EL (cell line): ENCODE results near the gene HDLBP.

Source experiments
- DNase-seq: peaks from one replicate; pipeline ENCODE4 v3.0.0-alpha.2; 2016

The HDLBP gene

DNA sequence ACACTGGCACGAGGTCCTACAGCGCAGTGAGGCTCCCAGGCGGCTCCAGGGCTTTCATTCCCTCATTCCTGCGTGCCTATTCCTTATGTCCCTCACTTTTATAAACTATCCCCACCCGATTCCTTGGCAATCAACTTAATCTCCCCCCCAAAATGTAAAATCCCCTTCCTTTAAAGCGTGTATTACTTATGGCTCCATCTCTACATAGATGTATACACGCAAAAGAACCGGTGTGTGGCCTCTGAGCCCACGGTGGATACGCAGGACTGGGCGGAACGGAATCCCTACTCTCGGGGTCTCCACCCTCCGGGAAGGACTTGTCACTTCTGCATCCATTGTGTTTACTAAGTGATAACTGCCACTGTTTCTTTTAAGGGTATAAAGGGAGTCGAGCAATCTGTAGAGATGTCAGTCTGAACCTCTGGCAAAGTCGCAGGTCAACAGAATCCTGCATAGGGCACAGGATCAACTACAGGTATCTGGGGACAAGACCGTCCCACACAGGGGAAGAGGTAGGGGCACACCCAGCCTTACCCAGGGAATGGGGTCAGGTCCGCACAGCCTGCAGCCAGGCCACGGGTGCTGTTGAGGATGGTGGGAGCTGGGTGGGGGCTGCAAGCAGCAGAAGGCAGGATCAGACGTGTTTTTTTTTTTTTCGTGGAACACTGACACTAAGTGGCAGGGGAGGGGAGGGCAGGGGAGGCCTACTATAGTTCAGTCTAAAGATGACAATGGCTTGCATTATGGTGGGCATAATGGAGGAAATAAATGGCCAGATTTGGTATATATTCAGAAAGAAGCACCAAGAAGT lies 42.1 kb downstream of the HDLBP start:
- DNase-seq = no peak

DNA sequence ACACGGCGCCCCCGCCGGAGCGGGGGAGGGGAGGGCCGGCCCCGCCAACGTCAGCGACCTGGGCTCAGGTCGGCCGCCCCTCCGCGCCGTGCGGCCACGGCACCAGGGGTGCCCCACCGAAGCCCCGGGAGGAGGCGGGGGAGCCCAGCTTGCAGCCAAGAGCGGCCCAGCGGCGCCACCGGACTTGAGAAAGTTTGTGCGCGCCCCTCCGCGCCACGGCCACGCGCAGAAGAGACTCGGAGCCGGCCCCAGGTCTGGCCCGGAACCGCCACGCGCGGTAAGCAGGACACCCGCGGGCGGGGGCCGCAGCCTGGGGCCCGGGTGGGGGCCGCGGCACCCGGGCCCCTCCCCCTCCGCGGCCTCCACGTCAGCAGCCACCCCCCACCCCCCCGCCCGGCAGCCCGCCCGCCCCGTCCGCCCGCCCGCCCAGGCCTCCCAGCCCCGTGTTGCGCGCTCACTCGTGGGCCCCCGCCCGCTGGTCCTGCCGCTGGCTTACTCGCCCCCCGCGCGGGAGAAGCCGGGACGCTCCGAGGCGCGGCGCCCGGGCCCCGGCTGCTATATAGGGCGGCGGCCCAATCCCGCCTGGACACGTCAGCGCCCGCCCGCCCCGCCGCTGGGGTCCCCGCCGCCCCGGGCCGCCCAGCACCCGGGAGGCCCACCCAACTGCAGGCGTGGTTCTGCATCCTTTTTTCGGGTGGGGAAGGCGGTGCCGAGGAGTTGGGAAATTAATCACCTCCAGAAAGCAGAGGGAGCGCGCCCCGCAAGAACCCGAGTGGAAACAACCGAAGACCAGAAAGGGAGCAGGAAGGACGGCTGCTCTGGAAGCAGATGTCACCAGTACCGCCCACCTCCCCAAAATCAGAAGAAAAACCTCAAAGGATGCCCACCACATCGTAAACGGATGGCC lies 42.9 kb downstream of the HDLBP start:
- DNase-seq = peak; percentile 81

DNA sequence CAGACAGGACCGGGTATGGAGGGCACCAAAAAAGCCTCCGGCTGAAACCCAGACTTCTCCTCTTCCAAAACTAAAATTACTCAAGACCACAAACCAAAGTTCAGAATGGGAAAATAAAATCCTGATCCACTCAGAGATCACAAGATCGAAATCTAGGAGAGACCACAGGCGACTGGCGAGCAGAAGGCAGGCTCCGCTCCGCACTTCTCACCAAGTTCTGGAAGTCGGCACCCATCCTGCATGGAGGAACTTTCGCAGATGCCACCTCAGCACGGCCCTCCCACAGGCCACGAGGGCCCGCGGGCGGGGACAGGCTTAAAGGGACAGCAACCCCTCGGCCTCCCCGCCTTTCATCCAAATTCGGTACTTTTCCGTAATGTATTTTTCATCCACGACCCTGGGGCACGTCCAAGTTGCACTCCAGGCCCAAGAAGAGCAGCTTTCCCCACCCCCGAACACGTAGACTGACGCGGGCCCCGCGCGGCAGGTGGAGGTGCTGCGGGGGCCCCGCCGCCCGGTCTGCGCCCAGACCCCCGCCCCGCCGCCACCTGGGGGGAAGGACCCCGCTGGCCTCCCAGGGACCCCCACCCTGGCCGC lies 43.7 kb downstream of the HDLBP start:
- DNase-seq = peak; percentile 82

DNA sequence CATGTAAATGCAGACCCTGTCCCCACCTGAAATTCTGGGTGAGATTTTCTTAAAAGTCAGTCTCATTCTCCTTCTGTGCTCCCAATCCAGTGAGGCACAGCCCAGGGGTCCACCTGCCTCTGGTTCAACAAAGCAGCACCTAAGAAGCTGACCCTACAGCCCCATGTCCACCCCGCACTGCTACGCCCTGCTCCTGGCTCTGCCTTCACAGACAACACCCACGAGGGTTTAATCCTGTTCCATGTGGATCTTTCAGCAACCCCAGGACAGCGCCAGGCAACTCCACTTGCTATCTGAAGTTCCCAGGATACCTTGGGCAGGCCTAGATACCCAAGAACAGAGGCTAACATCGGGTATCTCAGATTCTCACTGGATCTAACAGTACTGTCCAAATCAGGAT lies 44.9 kb downstream of the HDLBP start:
- no peak for DNase-seq

DNA sequence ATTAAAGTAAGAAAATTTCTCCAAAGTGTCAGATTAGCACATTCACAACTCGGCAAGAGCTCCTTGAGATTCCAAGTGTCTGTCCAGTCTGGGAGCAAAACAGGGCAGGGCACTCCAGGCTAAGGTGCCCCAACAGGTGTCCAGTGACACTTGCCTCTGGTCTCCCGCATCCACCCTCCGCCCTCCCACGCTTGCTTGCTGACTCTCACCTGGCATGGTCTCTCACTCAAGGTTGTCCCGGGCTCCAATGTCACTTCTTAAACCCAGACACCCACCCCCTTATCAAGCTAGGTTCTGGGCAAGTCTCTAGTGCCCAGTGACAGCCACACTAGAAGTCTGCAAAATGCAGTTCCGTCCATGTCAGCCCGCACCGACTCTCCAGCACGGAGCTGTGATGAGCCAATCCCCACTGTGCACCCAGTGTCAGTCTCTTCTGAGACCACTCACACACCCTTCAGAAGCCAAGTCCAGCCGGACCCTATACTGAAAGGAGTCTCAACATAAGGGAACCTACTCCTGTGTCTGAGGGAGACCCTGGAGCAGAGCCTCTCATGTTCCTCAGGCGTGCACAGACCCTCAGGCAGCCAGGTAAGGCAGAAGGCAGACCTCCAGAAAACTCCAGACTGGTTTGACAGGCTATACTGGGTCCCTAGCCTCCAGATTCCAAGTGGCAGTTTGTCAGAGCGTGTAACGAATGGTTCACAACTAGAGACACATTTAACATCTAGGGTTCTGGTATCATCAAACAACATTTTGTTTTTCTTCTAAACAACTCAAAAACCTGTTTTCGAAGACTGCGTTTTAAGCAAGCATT lies 45.6 kb downstream of the HDLBP start:
- DNase-seq = no peak

DNA sequence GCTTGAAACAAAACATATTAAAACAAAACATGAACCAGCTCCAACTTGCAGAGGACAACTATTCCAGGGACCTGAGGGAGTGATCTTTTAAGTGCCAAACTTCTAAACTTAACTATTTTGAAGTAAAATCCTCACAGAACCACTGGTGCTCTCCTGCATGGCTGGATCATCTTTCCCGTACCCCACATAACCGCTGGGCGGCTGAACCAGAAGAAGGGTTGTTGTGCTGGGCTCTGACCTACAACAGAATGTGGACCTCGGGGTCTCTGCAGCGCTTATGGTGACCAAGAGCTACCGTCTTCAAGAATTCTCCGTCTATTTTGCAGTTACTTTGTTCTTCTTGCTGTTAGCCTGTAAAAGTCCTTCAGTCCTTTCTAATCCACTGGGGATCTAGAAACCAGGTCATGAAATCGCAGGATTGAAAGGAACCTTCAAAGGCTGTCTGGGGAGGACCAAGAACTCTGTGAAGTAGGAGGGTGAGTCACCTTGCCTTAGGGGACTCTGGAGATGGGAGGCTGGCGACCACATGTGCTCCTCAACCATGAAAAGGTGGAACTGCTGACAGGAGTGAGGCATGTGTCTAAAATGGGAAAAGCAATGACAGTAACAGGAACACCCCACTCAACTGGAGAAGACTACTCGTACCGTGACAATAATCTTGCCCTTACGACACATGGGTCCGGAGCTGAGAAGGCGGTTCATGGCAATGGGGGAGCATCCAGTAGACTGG lies 46.6 kb downstream of the HDLBP start:
- peak; percentile 86 for DNase-seq

DNA sequence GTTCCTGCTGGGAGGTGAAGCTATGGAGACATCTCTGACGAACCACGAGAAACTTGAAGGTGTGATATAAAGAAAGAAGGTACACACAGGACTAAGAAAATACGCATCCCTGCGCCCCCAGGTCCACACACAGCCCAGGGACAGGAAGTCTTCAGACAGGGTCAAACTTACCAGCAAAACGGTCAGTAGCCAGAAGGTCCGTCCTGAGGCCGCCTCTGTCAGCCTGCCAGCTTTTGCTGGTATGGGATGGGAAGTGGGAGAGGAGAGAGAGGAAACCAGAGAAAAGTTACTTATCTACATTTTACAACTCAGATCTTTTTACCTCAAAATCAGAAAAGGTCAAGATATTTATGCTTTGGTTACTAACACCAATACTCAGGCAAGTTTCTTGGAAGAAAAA lies 47.2 kb downstream of the HDLBP start:
- DNase-seq = no peak

DNA sequence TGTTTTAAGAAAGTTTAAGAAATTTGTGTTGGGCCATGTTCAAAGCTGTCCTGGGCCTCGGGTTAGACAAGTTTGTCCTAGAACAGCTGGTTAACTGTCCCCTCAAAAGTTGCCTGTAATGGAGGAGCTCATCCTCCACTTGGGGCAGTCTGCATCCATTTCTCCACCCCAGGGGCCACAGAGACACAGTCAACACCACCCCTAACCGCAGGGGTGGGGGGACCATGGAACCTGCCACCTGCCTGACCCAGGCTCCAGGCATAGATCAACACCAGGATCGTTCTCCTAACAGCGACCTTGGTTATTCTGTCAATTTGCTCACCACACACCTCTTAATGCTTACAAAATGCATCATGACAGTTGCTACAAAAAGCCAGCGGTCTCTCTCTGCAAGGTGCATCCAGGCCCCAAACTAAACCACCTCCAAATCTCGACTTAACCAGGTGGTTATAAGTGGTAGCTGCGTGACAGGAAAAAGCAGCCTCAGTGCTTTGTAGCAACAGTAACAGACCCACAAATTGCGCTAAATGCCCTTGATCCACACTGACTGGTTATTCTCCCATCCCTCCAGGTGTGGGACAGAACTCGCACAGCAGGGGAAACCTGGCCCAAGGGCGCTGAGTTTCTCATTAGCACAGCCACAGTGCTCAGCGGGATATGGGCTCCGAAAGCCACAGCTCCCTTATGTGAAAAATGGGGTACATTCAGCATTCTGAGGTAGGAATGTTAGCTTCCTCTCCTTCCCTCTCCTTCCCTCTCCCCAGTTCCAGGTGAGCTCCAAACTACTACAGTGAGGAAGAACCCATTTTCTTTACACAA lies 48.0 kb downstream of the HDLBP start:
- DNase-seq = no peak

DNA sequence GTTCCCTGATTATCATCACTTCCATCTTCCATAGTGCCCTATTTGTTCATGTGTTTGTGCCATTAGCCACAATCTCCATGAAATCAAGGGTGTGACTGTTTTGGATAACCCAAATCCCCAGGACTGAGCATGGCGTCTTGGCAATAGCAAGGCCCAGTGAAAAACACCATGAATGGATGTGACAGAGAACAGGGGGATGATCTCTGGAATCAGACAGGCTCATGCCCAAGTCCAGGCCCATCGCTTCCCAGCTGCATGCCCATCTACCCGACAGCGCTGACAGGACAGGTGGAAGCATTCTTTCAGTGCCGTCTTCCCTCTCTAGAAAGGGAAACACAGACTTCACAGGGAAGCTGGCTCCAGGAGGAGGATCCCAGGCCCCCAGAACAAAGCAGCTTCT lies 50.0 kb downstream of the HDLBP start:
- no peak for DNase-seq

DNA sequence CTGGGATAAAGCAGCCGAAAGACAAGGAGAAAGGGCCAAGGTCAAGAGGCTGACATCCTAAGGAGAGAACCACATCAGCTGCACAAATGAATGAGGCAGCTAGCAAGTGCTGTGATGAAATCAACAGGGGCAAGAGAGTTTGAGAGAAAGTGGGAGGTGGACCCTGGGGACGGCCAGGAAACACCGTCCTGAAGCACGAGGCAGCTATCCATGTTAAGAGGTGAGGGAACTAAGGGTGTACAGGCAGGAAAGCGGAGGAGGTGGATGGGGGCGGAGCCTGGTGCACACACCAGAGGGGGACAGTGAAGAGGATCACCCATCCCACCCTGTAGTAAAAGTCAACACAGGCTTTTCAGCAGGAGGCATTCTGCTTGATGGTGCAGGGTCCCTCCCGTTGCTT lies 52.4 kb downstream of the HDLBP start:
- DNase-seq = no peak

DNA sequence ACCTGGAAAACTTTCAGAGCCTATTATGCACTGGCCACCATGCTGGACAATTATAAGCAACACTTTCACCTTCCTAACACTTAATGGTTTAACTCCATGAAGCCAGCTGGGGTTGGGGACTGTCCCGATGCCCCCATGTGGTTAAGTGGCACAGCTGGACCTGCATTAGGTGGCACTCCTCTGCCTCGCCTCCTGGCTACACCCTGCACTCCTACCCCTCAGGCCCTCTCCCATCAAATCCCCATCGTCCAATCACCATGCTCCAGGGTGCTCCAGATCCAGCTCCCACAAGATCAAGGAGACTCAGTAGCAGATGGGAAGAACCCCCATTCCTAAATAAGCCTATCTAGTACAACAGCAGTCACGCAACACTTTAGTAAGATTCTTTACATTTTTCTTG lies 53.8 kb downstream of the HDLBP start:
- no peak for DNase-seq

DNA sequence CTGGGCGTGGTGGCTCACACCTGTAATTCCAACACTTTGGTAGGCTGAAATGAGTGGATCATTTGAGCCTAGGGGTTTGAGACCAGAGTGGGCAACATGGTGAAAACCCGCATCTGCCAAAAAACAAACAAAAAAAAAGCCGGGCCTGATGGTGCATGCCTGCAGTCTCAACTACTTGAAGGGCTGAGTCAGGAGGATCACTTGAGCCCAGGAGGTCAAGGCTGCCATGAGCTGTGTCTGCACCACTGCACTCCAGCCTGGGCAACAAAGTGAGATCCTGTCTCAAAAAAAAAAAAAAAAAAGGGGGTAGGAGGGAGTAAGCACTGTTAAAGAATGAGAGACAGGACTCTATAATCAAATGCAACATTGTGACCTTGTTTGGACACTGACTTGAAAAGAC lies 54.6 kb downstream of the HDLBP start:
- no peak for DNase-seq

DNA sequence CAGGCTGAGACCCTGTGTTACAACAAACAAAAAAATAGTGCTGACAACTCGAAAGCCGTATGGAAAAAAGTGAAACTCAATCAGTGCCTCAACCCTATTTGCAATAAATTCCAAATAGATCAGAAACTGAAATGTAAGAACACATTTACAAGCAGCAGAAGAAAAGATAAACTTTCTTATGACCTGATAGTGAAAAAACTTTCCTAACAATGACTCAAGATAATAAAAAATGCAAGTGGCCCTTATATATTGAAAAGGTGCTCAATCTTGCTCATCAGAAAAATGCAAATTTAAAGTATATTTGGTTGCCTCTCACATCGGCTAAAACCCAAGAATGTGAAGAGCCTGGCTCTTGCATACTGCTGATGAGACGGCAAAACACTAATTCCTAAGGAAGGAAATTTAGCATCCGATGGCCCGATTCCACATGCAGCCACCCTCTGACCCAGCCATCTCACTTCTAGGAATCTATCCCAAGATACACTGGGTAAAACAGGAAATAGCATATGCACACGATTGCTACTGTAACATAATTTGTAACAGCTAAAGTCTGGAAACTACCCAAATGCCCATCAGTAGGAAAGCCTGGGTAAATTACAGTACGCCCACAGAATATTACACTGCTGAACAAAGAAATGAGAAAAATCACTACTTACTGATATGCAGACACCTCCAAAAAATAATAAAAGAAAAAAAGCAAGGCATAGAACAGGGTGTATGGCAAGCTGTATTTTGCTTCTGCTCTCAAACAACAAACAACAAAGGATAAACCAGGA lies 56.8 kb downstream of the HDLBP start:
- no peak for DNase-seq

DNA sequence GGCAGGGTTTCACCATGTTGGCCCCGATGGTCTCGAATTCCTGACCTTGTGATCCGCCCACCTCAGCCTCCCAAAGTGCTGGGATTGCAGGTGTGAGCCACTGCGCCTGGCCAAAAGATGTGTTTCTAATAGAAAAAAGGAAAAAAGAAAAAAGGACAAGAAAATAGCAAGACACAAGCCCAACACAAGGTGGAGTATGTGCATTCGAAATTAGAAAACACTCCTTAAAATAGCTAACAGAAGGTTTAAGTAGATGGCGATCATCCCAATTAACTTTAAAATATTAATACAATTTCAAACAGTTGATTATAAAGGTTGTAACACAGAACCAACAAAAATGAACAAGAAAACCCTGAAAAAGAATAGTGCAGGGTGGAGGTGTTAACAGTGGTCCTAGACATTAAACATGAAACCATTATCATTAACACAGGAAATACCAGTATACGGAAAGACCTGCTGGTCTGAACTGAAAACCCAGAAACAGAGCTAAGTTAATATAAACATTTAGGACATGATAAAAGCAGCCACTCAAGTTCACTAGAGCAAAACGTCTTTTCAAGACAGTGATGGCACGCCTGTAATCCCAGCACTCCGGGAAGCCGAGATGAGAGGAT lies 57.9 kb downstream of the HDLBP start:
- DNase-seq = no peak

DNA sequence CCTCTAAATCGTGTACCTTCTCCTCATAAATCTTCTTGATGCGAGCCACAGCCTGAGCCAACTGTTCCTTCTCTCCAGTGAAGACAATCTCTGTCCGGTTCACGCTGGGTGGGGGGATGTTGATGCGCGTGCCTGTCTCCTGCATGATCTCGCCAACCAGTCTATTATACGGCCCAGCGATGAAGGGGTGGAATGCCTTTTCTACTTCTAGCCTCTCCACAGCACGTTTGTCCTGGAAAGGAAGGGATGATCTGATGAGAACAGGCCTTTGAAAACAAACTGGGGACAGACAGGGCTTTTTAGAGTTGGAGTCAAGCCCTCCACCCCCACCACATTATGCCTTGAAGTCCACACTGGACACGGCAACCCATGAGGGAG lies 59.3 kb downstream of the HDLBP start:
- DNase-seq = no peak

DNA sequence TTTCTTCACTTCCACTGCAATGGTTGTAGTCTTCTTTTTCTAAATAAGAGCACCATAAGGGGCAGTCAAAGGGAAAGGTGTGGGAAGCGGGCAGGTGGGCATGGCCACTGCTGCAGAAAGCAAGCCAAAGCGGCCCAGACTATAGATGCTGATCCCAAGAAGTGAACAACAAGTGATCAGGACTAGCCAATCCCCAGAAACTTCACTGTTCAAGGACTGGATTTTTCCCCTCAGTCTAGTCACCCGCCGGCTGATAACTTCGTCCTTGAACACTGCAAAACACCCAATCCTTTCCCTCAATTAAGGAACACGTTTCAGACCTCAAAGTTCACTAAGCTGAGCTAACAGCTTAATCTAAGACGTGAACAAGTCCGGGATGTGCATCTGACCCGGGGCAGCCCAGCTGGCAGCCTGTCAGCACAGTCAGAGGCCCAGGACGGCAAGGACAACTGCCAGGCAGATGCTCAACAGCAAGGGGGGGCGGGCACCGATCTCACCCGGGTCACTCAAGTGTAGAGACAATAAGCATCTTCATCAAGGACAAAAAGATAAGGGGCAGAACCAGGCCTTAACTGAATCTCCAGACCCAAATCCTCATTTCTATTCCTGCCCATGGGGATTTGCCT lies 59.8 kb downstream of the HDLBP start:
- no peak for DNase-seq

DNA sequence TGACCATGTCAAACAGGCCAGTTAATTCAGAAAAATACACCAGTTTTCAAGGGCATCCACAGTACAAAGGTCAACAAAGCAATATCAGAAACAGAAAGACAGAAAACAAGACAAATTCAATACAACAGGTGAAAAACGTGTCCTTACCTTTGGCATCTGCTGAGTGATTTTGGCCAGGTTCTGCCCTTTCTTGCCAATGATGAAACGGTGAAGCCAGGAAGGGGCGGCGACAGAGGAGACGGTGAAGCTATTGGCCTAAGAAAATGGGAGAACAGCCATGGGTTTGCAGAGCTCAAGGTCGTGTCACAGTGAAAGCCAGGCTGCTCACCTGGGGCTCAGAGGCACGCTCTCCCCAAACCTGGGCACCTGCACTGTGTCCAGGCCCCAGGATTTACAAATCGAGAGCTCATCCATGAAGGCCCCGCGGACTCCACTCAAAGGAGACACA lies 60.5 kb downstream of the HDLBP start:
- DNase-seq = no peak

DNA sequence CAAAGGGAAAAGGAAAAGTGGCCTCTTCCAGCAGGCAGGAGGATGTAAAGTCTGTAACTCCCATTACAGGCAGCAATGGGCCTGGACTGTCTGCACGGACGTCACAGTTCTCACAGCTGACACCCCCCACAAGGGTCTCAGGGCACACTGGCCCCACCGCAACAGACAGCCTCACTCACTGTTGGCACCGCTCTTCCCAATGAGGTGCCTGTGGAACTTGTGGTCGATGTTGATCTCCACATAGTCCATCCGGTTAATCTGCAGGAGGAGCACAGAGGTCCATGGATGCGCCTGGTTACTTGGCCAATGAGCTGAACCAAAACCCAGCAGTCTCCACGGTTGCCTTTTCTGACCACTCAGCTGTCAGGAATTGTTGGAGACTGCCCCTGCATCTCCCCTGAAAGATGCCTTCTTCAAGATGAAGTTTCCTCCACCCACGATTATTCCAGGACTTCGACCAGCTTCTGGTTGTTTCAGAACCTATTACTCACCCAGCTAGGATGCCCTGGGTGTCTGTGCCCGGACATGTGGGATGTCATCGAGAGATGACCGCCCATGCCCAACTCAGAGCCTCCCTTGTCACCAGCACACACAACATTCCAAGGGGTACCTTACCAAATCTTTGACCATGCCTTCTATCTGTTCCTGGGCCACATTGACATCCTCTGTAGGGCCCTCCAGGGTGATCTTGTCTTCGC lies 62.5 kb downstream of the HDLBP start:
- no peak for DNase-seq

DNA sequence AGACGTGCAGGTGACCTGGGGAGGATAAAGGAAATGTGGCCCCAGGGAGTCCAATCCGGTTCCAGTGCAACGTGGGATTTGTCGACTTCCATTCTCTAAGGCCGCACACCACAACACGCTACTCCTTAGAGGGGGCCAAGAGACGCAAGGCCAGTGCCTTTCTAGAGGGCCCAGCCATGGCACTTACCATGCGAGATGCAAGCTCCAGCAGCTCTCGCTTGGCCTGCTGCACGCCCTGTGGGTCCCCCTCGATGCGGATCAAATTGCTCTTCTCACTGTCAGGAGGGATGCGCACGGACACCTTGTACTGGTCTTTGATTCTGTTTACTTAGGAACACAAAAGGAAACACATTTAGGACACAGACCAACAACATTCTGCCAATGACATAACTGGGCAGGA lies 65.8 kb downstream of the HDLBP start:
- DNase-seq = no peak
